Measurements from ENCODE around the gene PLAAT4.
"Not testable (repeated sequence)": the region's sequence is repeated elsewhere in the genome, so short reads cannot be mapped to it uniquely, and the experiment has no call there.

PLAAT4 gene

DNA sequence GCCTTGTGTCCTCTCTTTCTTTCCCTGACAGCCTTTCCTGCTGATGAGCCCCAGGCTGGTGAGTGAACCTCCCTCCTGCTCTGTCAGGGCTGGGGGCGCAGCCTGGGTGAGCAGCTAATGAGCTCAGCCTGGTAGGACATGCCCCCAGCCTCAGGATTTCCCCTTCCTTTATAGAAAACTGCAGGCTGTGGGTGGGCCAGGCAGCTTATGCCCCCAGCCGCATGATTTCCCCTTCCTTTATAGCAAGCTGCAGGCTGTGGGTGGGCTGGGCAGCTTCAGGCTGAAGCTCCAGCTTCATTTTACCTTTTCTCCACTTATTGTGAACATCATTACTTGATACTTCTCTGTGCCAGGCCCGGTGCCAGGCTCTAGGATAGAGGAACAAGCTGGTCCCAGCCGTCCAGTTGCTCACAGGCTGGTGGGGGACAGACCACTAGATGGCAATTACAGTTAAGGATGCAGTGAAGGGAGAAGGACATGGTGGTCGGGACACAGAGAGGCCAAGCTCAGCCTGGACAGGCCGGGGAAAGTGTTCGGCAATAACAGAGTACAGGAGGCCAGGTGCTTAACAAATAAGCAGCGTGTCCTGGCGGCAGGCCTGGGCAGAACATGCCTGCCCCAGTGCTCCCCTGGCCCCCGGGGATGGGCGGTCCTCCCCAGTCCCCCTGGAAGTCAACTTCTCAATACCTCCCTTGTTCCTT, 25.4 kb upstream of the PLAAT4 start:
- DNase-seq, result no peak

GRCh38 chr11:63512816-63513215, 23.8 kb upstream of the PLAAT4 start:
- DNase-seq, result no peak

DNA sequence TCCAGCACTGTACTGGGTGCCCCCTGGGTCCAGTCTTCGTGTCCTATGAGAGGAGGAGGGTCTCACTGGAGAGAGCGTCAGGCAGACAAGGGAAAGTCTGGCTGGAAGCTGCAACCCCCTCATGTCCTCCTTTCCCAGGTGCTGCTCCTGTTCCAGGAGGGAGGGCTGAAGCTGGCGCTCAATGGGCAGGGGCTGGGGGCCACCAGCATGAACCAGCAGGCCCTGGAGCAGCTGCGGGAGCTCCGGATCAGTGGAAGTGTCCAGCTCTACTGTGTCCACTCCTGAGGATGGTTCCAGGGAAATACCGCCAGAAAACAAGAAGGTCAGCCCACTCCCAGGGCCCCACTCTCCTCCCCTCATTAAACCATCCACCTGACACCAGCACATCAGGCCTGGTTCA, 20.5 kb upstream of the PLAAT4 start:
- DNase-seq, result no peak

DNA sequence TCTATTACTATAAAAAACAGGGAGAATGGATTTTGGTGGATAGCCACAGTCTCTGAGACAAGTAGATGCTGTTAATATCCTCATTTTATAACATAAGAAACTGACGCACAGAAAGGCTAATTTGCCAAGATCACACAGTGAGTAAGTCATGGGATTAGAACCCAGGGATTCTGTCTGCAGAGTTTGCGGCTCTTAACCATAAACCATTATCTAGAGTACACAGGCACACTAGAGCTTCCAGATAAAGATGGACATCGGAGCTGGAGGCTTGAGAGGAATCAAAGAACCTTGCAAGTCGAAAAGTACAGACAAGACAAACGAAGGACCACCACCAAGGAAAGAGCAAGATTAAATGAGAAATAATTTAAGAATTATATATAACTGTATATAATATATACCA, 19.5 kb upstream of the PLAAT4 start:
- DNase-seq, result no peak

DNA sequence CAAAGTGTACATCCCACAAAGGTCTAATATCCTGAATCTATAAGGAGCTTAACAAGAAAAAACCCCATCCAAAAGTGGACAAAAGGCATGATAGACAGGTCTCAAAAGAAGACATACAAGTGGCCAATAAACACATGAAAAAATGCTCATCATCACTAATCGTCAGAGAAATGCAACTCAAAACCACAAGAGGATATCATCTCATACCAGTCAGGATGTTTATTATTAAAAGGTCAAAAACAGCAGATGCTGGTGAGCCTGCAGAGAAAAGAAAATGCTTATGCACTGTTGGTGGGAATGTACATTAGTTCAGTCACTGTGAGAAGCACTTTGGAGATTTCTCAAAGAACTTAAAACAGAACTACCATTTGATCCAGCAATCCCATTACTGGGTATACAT, 18.1 kb upstream of the PLAAT4 start:
- DNase-seq, result no peak

GRCh38 chr11:63520606-63521170, 15.9 kb upstream of the PLAAT4 start:
- DNase-seq, result no peak

GRCh38 chr11:63521896-63522295, 14.7 kb upstream of the PLAAT4 start:
- DNase-seq, result no peak

- no peak for DNase-seq
Observed at GRCh38 chr11:63523151-63523550, 13.5 kb upstream of the PLAAT4 start.

DNA sequence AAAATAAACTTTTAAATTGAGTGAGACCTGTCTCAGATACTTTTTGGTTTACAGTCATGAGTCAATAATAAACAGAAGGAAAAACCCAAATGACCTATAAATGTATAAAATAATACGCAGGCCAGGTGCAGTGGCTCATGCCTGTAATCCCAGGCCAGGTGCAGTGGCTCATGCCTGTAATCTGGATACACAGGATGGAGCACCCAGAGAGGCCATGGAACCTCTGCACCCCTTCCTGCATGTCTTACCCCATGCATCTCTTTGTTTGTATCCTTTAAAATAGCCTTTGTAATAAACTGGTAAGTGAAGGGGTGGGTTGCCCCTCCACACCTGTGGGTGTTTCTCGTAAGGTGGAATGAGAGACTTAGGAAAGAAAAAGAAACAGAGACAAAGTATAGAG, 8.9 kb upstream of the PLAAT4 start:
- no peak for DNase-seq

GRCh38 chr11:63528156-63528555, 8.5 kb upstream of the PLAAT4 start:
- not testable (repeated sequence) for DNase-seq

DNA sequence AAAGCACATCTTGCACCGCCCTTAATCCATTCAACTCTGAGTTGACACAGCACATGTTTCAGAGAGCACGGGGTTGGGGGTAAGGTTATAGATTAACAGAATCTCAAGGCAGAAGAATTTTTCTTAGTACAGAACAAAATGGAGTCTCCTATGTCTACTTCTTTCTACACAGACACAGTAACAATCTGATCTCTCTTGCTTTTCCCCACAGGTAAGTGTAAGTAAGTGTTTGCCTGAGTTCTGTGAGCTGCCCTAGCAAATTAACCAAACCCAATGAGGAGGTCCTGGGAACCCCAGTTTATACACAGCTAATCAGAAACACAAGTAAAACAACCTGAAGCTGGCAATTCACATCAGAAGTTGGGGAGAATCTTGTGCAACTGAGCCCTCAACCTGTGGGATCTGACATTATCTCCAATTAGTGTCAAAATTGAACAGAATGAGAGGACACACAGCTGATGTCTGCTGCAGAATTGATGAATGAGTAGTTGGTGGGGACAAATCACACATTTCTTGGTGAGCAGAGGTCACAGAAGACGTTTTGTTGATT, 7.8 kb upstream of the PLAAT4 start:
- not testable (repeated sequence) for DNase-seq

DNA sequence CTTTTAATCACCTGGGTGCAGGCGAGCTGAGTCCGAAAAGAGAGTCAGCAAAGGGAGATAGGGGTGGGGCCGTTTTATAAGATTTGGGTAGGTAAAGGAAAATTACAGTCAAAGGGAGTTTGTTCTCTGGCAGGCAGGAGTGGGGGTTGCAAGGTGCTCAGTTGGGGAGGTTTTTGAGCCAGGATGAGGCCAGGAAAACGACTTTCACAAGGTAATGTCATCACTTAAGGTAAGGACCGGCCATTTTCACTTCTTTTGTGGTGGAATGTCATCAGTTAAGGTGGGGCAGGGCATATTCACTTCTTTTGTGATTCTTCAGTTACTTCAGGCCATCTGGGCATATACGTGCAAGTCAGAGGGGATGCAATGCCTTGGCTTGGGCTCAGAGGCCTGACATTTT, 7.2 kb upstream of the PLAAT4 start:
- not testable (repeated sequence) for DNase-seq

GRCh38 chr11:63530021-63530420, 6.6 kb upstream of the PLAAT4 start:
- DNase-seq, result no peak

- DNase-seq, result not testable (repeated sequence)
Observed at GRCh38 chr11:63531074-63531792, 5.4 kb upstream of the PLAAT4 start.

DNA sequence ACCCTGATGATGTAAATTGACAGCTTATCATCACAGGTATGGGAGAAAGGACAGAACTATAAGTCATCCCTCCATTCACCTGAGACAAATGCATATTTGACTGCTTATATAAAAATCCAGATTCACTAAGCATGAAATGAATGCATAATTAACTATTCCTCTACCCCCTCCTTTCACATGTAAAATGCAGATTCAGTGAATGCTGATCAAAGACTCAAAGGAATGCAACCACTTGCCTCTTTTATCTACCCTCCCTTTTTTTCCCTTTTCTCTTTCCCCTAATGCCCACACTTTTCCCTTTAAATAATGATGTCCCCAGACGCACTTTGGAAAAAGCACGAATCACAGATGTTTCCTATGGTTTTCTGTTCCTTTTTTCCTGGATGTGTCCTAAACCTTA, 4.5 kb upstream of the PLAAT4 start:
- DNase-seq, result no peak

- DNase-seq, result no peak
Observed at GRCh38 chr11:63532799-63533475, 3.7 kb upstream of the PLAAT4 start.

GRCh38 chr11:63534076-63534475, 2.5 kb upstream of the PLAAT4 start:
- DNase-seq, result no peak

DNA sequence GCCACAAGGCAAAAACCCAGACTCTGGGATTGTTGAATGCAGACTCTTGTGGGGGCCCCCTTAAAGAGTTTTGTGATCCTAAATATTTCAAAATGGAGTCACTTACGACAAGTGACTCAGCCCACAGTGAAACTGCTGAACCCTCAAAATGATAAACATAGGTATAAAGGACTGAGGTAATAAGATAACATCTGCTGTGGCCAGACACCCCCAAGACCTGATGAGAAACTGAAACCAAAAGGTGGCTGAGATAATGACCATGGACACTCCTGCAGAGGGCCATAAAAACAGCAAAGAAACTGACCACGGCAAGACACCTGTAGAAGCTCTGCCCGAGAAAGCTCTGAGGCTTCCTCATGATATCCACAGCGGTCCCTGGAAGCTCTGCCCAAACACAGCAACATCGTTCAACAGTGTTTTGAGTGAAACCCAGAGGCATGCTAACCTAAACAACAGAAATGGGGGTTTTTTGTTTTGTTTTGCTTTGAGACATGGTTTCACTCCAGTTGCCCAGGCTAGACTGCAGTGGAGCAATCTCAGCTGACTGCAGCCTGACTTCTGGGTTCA, 1.6 kb upstream of the PLAAT4 start:
- no peak for DNase-seq

DNA sequence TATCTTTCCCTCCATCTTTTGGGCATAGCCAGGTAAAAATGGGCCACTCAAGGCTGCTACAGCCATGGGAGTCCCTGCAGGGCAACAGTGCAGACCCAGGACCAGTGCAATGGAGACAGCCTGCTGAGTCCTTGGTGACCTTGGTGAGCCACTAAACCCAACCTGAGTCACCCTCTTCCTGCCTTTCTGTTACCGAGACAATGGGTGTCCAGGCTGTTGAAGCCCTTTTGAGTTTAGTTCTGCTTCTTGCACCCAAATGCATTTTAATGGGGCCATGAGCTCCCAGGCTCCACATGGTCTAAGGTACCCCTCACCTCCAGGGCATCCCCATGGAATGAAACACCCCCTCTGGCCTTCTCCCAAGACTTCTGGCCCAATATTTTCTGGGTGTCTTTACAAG, 874 bp upstream of the PLAAT4 start:
- no peak for DNase-seq

- DNase-seq, result no peak
Observed at GRCh38 chr11:63537293-63538101, 889 bp downstream of the PLAAT4 start.

DNA sequence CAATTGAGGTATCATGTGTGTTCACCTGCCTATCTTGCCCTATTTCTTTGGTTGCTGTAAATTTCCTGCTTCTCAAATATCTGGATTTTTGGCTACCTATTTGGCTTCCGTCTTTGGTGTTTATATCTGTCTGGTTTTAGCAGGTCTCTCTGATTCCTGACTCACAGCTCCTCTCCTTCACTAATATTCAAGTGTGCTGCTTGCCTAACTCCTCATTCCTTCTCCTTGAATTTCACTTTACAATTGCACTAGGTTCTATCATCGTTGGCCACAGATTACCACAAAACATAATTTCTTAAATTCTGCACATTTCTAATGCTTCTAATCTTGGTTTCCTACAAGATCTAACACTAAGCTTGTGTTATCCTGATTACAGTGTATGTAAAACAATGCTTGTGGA, 5.9 kb downstream of the PLAAT4 start:
- not testable (repeated sequence) for DNase-seq

DNA sequence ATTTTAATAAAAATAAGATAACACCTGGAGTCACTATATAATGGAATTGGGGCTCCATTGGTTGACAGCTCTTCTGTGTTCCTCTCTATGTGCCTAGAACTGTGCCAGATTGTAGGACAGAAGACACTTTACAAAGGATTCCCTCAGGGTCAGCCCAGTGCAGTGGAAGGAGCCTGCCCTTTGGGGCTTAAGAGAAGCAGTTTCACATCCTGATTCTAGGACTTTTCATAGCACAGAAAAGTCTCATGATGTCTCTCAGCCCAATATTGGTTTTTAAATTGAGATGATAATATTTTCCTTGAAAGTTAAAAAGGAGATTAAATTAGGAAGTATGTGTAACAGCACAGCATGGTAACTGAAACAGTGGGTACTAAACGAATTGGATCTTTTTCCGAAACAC, 7.1 kb downstream of the PLAAT4 start:
- DNase-seq, result no peak

Measured in activated gamma-delta T cell (primary cell).